ENCODE data around the gene MGST2. TPM values are rescaled to one million over a fixed set of nuclear protein-coding genes. Genes with fewer than 3 reads are reported as not detected.

The MGST2 gene
- total RNA-seq, 1 donor from 2014 or later = 17.6 TPM

GRCh38 chr4:139682741-139683151, 17.1 kb downstream of the MGST2 start:
- Mint-ChIP-seq H3K27ac (ENCODE audit: unreplicated experiment) (no peak overlapping the region), H3K4me1 (ENCODE audit: low read depth, unreplicated experiment) (no peaks in the 10 kb centered on the region), H3K4me3 (ENCODE audit: unreplicated experiment) (no peak overlapping the region), H3K27me3 (ENCODE audit: low read depth, unreplicated experiment) (no peaks in the 10 kb centered on the region), H3K9me3 (ENCODE audit: unreplicated experiment) (peaks cover 5% of the 10 kb centered on the region), H3K36me3 (ENCODE audit: low read depth, unreplicated experiment) (peaks cover 23% of the 10 kb centered on the region)
- TF ChIP-seq CTCF (IDR thresholded peaks at IDR 0.05; ENCODE audit: insufficient read depth, low read depth, low read length) = no peak
- TF ChIP-seq EZH2 (IDR thresholded peaks at IDR 0.05; ENCODE audit: insufficient read depth, low read length) = no peak
- no peak overlapping the region for H2AFZ ChIP-seq (ENCODE audit: low read depth, low read length)
- peaks cover 2% of the 10 kb centered on the region for H3K36me3 ChIP-seq (ENCODE audit: insufficient read depth, low read length)
- H3K27me3 ChIP-seq (ENCODE audit: insufficient read depth, low read length) = no peaks in the 10 kb centered on the region
- no peak overlapping the region for H3K4me2 ChIP-seq (ENCODE audit: low read length)
- no peaks in the 10 kb centered on the region for H3K4me1 ChIP-seq (ENCODE audit: insufficient read depth, low read length)
- no peaks in the 10 kb centered on the region for H3K79me2 ChIP-seq (ENCODE audit: insufficient read depth, low read length)
- H4K20me1 ChIP-seq (ENCODE audit: insufficient read depth, low read length) = no peaks in the 10 kb centered on the region
- no peaks in the 10 kb centered on the region for H3K9me3 ChIP-seq (ENCODE audit: insufficient read depth, low read depth, low read length)
- DNase-seq (ENCODE audit: low read depth) (no peak), FAIRE-seq (no peak)
- H3K9ac ChIP-seq (ENCODE audit: low read length) = no peak overlapping the region
- no peak overlapping the region for H3K27ac ChIP-seq (ENCODE audit: low read depth, low read length)
- H3K4me3 ChIP-seq (ENCODE audit: insufficient read depth, low read depth, low read length) = no peak overlapping the region

- no peaks in the 10 kb centered on the region for H4K20me1 ChIP-seq (ENCODE audit: insufficient read depth, low read length)
- peaks cover 2% of the 10 kb centered on the region for H3K36me3 ChIP-seq (ENCODE audit: insufficient read depth, low read length)
- H3K9me3 ChIP-seq (ENCODE audit: insufficient read depth, low read depth, low read length) = no peaks in the 10 kb centered on the region
- Mint-ChIP-seq H3K36me3 (ENCODE audit: low read depth, unreplicated experiment) (peaks cover 15% of the 10 kb centered on the region), H3K4me3 (ENCODE audit: unreplicated experiment) (no peak overlapping the region), H3K27me3 (ENCODE audit: low read depth, unreplicated experiment) (no peaks in the 10 kb centered on the region), H3K9me3 (ENCODE audit: unreplicated experiment) (no peaks in the 10 kb centered on the region), H3K27ac (ENCODE audit: unreplicated experiment) (no peak overlapping the region), H3K4me1 (ENCODE audit: low read depth, unreplicated experiment) (peaks cover 2% of the 10 kb centered on the region)
- H3K27ac ChIP-seq (ENCODE audit: low read depth, low read length) = no peak overlapping the region
- TF ChIP-seq EZH2 (IDR thresholded peaks at IDR 0.05; ENCODE audit: insufficient read depth, low read length) = no peak
- no peak for TF ChIP-seq CTCF (IDR thresholded peaks at IDR 0.05; ENCODE audit: insufficient read depth, low read depth, low read length)
- H2AFZ ChIP-seq (ENCODE audit: low read depth, low read length) = no peak overlapping the region
- no peaks in the 10 kb centered on the region for H3K4me1 ChIP-seq (ENCODE audit: insufficient read depth, low read length)
- no peak overlapping the region for H3K9ac ChIP-seq (ENCODE audit: low read length)
- no peaks in the 10 kb centered on the region for H3K79me2 ChIP-seq (ENCODE audit: insufficient read depth, low read length)
- no peak for DNase-seq (ENCODE audit: low read depth)
- no peak for FAIRE-seq
- no peaks in the 10 kb centered on the region for H3K27me3 ChIP-seq (ENCODE audit: insufficient read depth, low read length)
- H3K4me3 ChIP-seq (ENCODE audit: insufficient read depth, low read depth, low read length) = no peak overlapping the region
- H3K4me2 ChIP-seq (ENCODE audit: low read length) = no peak overlapping the region
Measured at GRCh38 chr4:139684351-139684750, 18.7 kb downstream of the MGST2 start.

GRCh38 chr4:139685180-139685579, 19.6 kb downstream of the MGST2 start:
- no peak overlapping the region for H2AFZ ChIP-seq (ENCODE audit: low read depth, low read length)
- H3K4me3 ChIP-seq (ENCODE audit: insufficient read depth, low read depth, low read length) = no peak overlapping the region
- H3K9ac ChIP-seq (ENCODE audit: low read length) = no peak overlapping the region
- Mint-ChIP-seq H3K4me1 (ENCODE audit: low read depth, unreplicated experiment) (peaks cover 5% of the 10 kb centered on the region), H3K27me3 (ENCODE audit: low read depth, unreplicated experiment) (no peaks in the 10 kb centered on the region), H3K27ac (ENCODE audit: unreplicated experiment) (no peak overlapping the region), H3K9me3 (ENCODE audit: unreplicated experiment) (no peaks in the 10 kb centered on the region), H3K4me3 (ENCODE audit: unreplicated experiment) (no peak overlapping the region), H3K36me3 (ENCODE audit: low read depth, unreplicated experiment) (peaks cover 16% of the 10 kb centered on the region)
- no peak for FAIRE-seq
- H4K20me1 ChIP-seq (ENCODE audit: insufficient read depth, low read length) = no peaks in the 10 kb centered on the region
- H3K27me3 ChIP-seq (ENCODE audit: insufficient read depth, low read length) = no peaks in the 10 kb centered on the region
- no peaks in the 10 kb centered on the region for H3K79me2 ChIP-seq (ENCODE audit: insufficient read depth, low read length)
- H3K4me2 ChIP-seq (ENCODE audit: low read length) = no peak overlapping the region
- no peak for TF ChIP-seq EZH2 (IDR thresholded peaks at IDR 0.05; ENCODE audit: insufficient read depth, low read length)
- no peaks in the 10 kb centered on the region for H3K9me3 ChIP-seq (ENCODE audit: insufficient read depth, low read depth, low read length)
- DNase-seq (ENCODE audit: low read depth) = no peak
- H3K36me3 ChIP-seq (ENCODE audit: insufficient read depth, low read length) = peaks cover 2% of the 10 kb centered on the region
- no peaks in the 10 kb centered on the region for H3K4me1 ChIP-seq (ENCODE audit: insufficient read depth, low read length)
- H3K27ac ChIP-seq (ENCODE audit: low read depth, low read length) = no peak overlapping the region
